ENCODE measurements around the gene TMEM107.
A peak's percentile ranks its signal among the peaks of the same experiment; 100 is the strongest.
"Not testable (repeated sequence)": the region's sequence is repeated elsewhere in the genome, so short reads cannot be mapped to it uniquely, and the experiment has no call there.

TMEM107 gene

DNA sequence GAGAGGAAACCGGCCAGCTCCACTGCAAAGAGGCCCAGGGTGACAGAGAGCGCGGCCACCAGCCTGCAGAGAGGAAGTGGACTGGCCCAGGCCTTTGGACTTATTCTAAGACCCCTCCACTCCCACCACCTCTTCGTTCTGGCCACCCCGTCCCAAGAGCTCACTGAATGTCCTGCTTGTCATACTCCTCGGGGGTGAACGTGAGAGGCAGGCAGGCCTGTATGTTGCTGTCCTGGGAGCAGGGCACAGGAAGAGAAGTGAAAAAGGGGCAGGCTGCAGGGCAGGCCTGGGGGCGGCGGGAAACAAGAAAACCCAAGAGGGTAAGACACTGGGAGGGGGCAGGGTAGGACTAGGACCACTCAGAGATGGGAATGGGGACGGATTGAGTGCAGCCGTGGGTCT, 384 bp downstream of the TMEM107 start:
- H3K4me1 Mint-ChIP-seq, result peaks cover 58% of the 10 kb centered on the region
- H3K27ac Mint-ChIP-seq, result peak overlapping the region; percentile 84
- peak overlapping the region; percentile 88 for H3K4me3 Mint-ChIP-seq
- no peaks in the 10 kb centered on the region for H3K27me3 Mint-ChIP-seq
- ATAC-seq, result peak; percentile 13
- no peaks in the 10 kb centered on the region for H3K9me3 Mint-ChIP-seq
- no peaks in the 10 kb centered on the region for H3K36me3 Mint-ChIP-seq

DNA sequence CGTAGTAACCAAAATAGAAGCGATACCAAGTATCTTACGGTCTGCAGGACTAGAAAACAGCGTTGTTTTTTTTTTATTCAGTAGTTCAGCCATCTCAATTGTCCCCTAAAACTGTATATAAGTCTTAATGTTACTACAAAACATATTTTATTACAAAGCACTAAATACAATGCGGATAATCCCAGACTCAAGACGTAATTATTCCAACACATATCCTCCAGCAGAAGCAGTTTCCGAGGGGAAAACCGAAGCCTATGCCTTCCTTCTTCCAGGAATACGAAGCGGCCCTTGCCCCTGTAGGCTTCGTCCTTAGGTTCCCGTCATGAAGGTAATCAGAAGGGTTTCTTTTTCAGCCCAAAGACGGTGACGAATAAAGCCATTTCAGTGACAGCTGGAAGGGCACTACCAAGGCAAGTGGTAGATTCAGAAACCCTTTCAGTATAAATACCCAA, 2.3 kb downstream of the TMEM107 start:
- Mint-ChIP-seq H3K4me3 (peak overlapping the region; percentile 94), H3K4me1 (peaks cover 58% of the 10 kb centered on the region), H3K9me3 (no peaks in the 10 kb centered on the region), H3K36me3 (no peaks in the 10 kb centered on the region), H3K27me3 (no peaks in the 10 kb centered on the region), H3K27ac (peak overlapping the region; percentile 100)
- no peak for ATAC-seq

DNA sequence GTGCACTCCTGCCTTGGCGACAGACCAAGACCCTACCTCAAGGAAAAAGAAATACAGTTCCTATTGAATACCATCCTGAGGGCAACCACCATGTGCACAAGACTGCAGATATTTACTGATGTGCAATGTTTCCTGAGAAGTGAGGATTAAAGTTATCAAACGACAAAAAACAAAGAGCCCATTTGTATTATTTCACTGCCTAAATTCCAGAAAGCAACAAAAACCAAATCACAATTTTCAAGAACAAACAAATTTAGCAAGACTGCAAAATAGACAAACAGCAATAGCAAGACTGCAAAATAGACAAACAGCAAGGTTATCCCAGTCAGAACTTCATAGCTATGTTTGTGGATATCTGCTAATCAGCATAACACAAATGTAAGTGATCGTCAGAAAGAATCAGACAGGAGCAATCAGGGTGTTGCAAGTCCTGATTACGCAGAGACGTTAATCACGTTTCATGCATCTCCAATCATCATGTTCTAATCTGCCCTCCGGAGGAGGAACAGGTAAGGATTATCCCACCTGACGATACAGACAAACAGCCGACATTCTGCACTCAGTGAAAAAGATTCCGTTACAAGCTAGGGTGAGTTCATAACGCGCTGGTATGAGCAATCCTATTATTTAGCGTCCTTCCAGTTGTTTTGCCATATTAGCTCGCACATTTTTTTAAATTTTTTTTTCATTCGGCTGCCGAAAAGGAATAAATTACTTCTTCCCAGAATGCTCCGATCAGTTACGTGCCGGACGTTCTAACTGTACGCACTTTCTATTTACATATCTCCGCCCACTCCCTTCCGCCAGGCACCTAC, 2.9 kb downstream of the TMEM107 start:
- H3K27me3 Mint-ChIP-seq, result no peaks in the 10 kb centered on the region
- no peaks in the 10 kb centered on the region for H3K36me3 Mint-ChIP-seq
- H3K9me3 Mint-ChIP-seq, result no peaks in the 10 kb centered on the region
- H3K4me3 Mint-ChIP-seq, result peak overlapping the region; percentile 94
- peaks cover 58% of the 10 kb centered on the region for H3K4me1 Mint-ChIP-seq
- peak; percentile 93 for ATAC-seq
- peak overlapping the region; percentile 100 for H3K27ac Mint-ChIP-seq

DNA sequence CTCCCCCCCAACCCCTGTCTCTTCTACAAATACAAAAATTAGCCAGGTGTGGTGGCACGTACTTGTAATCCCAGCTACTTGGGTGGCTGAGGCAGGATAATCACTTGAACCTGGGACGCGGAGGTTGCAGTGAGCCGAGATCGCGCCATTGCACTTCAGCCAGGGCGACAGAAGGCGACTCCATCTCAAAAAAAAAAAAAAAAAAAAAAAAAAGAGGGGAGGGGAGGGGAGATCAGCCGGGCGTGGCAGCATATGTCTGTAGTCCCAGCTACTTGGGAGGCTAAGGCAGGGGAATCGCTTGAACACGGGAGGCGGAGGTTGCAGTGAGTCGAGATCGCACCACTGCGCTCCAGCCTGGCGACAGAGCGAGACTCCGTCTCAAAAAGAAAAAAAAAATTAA, 6.0 kb downstream of the TMEM107 start:
- peaks cover 39% of the 10 kb centered on the region for H3K4me1 Mint-ChIP-seq
- not testable (repeated sequence) for H3K27ac Mint-ChIP-seq, H3K36me3 Mint-ChIP-seq, H3K27me3 Mint-ChIP-seq, H3K4me3 Mint-ChIP-seq, H3K9me3 Mint-ChIP-seq, ATAC-seq

DNA sequence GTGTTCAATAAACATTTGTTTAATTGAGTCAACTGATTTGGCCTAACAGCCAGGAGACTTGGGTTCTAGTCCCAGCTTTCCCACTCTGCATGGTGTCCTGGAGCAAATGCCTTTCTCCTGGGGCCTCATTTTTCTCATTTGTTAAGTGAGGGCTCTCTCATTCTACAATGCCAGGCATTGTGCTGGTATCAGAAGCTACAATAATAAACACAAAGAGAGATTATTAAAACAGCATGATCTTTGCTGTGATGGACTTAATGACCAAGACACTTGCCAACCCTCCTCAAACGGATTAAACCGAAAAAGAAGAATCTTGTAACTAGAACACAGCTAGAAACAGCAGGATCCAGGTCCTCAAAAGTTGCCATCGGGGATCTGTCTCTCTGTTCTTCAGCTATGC, 8.7 kb downstream of the TMEM107 start:
- H3K27ac Mint-ChIP-seq, result no peak overlapping the region
- no peaks in the 10 kb centered on the region for H3K9me3 Mint-ChIP-seq
- no peak for ATAC-seq
- no peaks in the 10 kb centered on the region for H3K36me3 Mint-ChIP-seq
- H3K4me1 Mint-ChIP-seq, result peaks cover 34% of the 10 kb centered on the region
- H3K27me3 Mint-ChIP-seq, result no peaks in the 10 kb centered on the region
- no peak overlapping the region for H3K4me3 Mint-ChIP-seq

DNA sequence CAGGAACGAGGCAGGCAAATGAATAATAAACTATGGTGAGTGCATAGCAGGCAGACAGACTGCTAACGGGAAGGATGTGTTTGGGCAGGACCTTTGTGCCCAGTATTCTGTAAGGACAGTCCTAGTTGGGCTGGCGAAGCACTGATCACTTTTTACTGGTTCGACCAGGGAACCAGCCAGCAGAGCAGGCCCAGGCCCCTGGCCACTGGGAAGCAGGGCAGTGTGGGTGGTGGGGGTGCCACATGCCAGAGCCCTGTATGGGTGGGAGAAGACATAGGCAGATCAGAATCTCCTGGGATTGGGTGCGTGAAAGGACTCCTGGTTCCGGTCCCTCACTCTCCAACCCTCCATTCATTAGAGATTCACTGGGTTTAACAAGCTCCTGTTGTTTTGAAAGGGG, 9.4 kb downstream of the TMEM107 start:
- Mint-ChIP-seq H3K4me1 (peaks cover 33% of the 10 kb centered on the region), H3K9me3 (no peaks in the 10 kb centered on the region), H3K27me3 (no peaks in the 10 kb centered on the region), H3K4me3 (no peak overlapping the region), H3K36me3 (peaks cover under 1% of the 10 kb centered on the region), H3K27ac (no peak overlapping the region)
- ATAC-seq, result no peak

DNA sequence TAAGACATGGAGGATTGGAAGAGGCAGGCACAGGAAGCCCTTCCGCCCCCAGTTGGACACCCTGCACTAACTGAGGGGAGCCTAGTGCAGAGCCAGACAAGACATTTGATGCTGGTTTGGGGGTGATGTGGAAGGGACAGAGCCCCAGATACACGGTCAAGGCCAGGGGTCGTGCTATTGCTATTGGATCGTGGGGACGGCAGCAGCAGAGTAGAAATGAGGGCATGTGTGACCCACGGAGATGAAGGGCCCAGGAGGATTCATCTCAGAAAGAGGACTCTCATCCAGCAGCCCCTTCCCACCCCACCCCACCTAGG, 11.4 kb downstream of the TMEM107 start:
- Mint-ChIP-seq H3K27me3 (no peaks in the 10 kb centered on the region), H3K4me1 (peaks cover 47% of the 10 kb centered on the region), H3K27ac (peak overlapping the region; percentile 99), H3K36me3 (peaks cover 20% of the 10 kb centered on the region), H3K9me3 (no peaks in the 10 kb centered on the region), H3K4me3 (no peak overlapping the region)
- ATAC-seq, result no peak

DNA sequence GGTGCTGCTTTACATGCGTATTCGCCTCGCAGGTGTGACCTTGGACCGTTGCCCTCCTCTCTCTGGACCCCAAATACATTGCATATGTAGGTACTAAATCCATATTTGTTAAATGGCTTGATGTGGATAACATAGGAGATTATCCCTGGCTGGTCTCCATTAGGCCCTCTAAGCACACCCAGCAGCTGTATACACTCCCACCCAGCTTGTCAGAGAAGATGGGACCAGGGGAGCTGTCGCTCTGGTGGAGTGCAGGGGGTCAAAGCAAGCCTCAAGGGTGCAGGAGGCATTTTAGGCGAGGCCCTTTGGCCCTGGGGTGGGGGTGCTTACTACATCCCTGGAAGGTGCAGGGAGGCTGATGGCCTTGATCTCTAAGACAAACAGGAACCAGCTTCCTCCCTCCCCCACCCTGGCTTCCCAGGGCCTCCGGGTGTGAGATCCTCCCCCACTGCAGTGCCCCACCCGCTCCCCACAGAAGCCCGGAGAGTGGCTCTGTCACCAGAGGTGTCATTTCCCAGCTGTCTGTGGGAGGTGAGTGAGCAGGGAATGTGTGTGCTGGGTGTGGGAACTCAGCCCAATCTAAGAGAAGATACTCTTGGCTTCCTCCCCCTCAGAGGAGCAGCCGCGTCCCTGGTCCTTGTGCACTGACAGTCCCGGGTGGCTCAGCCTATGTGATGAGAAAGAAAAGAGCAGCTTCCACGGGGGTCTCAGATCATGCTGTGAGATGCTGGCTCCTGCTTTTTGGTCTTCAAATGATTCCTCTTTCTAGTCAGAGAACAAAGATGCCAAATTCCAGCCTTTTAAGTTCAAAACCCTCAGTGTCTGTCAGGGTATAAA, 12.0 kb downstream of the TMEM107 start:
- peak overlapping the region; percentile 99 for H3K4me3 Mint-ChIP-seq
- no peaks in the 10 kb centered on the region for H3K27me3 Mint-ChIP-seq
- no peaks in the 10 kb centered on the region for H3K9me3 Mint-ChIP-seq
- peak overlapping the region; percentile 99 for H3K27ac Mint-ChIP-seq
- ATAC-seq, result no peak
- peaks cover 24% of the 10 kb centered on the region for H3K36me3 Mint-ChIP-seq
- H3K4me1 Mint-ChIP-seq, result peaks cover 53% of the 10 kb centered on the region

DNA sequence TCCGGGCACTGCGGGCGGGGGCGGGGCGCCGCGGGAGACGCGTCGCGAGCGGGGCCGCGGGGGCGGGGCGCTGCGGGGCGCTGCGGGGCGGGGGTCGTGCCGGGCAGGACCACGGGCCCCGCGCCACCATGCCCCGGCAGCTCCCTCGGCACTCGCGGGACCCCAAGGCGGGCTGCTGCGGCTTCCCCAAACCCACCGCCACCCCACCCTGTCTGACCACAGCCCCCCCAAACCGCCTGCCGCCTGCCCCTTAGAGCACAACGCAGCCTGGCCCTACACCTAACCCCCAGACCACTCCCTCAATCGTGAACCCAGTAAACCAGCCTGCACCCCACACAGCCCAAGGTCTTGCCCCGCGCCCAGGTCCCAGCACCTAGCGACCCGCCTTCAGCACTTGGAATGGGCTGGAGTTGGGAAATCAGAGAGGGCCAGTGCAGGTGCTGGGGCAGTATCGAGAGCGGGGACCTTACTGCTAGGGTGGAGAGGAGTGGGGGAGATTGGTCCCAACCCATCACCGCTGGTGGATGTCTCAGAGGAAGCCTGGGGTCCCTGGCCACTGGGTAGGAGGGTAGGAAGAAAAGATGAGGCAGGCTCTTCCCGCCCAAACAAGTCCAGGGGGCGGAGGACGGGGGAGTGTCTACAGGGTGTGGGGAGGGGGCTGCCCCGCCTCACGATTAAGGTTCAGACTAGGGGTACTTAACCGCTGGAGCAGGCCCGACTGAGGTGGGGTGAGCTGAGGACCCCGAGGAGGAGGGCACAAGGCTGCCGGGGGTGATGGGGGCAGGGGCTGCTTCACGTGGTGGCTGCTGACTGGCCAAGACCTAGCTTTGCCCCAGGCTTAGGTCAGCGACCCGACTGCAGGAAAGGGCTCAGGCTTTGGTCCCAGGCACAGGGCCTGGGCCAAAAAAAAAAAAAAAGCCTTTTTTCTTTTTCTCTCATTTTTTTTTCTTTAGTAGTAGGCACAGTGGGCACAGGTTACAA, 12.9 kb downstream of the TMEM107 start:
- H3K9me3 Mint-ChIP-seq, result no peaks in the 10 kb centered on the region

DNA sequence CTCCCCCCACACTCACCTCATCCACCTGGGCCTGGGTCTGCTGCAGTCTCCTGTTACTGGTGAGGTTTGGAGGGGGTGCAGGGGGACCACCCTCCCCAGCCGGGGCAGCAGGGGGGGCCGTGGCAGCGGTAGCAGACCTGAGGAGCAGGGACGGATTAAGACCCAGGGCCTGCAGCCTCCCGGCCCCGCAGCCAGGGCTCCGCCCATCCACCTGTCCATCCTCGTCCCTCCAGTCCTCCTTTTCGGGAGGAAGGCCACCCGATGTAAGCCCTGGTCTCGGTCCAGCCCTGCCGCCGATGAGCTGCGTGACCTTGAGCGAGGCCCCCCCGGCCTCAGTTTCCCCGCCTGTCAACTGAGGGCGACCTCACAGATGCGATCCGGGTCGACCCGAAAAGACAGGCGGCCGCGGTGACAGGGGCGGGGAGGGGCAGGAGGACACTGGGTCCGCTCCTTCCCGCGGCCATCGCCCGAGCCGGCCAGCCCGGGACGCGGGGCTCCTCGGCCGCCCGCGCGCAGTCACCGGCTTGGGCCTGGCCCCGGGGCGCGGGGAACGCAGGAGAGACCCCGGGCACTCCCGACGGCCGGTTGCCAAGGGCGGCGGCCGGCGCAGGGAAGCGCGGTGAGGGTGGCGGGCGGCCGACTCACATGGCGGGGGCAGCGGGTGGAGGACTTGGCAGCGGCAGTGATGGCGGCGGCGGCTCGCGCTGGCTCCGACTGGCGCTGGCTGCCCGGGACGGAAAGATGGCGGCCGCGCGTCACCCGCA, 13.8 kb downstream of the TMEM107 start, which contains the start of gene VAMP2:
Gene VAMP2, minus strand, starts transcription at position 716 of the 764 bp plus-strand sequence. Its CDS starts 69 bp downstream, at position 647.
- Mint-ChIP-seq H3K4me1 (peaks cover 63% of the 10 kb centered on the region), H3K36me3 (peaks cover 24% of the 10 kb centered on the region), H3K27me3 (no peaks in the 10 kb centered on the region), H3K27ac (peak within 1 kb of the TSS; percentile 99), H3K4me3 (peak within 1 kb of the TSS; percentile 99), H3K9me3 (no peaks in the 10 kb centered on the region)
- ATAC-seq, result peak; percentile 84

More for the DNA sequence above, 12.9 kb downstream of the TMEM107 start:
- peak overlapping the region; percentile 99 for H3K27ac Mint-ChIP-seq
- peak overlapping the region; percentile 99 for H3K4me3 Mint-ChIP-seq
- peak; percentile 51 for ATAC-seq
- H3K36me3 Mint-ChIP-seq, result peaks cover 24% of the 10 kb centered on the region
- no peaks in the 10 kb centered on the region for H3K27me3 Mint-ChIP-seq
- peaks cover 62% of the 10 kb centered on the region for H3K4me1 Mint-ChIP-seq

DNA sequence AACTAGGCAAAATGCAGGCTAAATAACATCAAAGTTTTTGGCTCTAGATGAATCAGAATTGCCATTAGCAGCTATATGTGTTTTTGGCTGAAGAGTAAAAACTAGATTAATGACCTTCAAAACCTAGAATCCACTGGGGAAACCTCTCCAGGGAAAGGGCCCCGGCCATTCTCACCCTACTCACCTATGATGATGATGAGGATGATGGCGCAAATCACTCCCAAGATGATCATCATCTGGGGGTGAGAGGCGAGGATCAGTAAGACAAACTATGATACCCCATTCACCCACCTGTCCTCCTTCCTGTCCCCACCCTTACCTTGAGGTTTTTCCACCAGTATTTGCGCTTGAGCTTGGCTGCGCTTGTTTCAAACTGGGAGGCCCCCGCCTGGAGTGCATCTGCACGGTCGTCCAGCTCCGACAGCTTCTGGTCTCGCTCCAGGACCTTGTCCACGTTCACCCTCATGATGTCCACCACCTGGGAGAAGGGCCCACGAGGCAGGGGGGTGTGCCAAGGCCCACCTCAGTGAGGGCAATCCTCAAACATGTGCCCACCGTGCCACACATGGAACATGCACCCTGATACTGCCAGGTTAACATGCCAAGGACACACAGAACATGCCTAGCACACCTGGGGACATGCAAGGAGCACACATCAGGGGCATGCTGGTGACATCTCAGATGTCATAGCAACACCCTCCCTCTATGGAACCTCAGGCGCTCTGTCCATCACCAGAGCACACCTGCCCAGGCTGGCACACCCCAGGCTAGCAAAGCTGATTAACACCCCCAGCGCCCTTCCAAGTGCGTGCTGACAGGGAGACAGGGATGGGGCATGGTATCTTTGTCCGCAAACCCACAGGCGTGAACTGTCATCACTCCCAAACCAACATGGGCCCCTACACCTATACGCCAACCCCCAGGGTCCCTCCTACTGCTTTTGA, 14.6 kb downstream of the TMEM107 start:
- Mint-ChIP-seq H3K27ac (peak overlapping the region; percentile 99), H3K27me3 (no peaks in the 10 kb centered on the region)
- ATAC-seq, result no peak

DNA sequence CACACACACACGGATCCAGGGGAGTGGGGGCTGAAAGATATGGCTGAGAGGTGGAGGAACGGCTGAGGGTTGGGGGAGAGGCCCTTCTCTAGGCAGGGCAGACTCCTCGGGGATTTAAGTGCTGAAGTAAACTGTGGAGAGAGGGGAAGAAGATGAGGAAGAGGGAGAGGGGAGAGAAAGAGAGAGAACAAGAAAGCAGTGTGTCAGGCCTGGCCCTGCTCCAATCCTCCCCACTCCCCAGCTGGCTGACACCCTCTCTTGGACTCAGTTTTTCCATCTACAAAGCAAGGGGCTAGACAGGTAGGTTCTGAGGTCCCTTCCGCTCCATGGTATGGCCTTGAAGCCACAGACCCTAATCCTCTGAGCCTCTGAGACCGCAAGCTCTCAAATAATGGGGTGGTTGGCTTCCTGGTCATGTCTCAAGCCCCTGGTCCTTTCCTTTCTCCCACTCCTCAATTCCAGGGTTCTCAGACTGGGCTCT, 15.4 kb downstream of the TMEM107 start:
- Mint-ChIP-seq H3K27ac (peak overlapping the region; percentile 99), H3K4me3 (peak overlapping the region; percentile 84), H3K27me3 (no peaks in the 10 kb centered on the region), H3K9me3 (no peaks in the 10 kb centered on the region), H3K4me1 (peaks cover 63% of the 10 kb centered on the region), H3K36me3 (peaks cover 24% of the 10 kb centered on the region)
- no peak for ATAC-seq

More for the DNA sequence above, 14.6 kb downstream of the TMEM107 start:
- Mint-ChIP-seq H3K36me3 (peaks cover 24% of the 10 kb centered on the region), H3K9me3 (no peaks in the 10 kb centered on the region), H3K4me3 (peak overlapping the region; percentile 84), H3K4me1 (peaks cover 63% of the 10 kb centered on the region)

DNA sequence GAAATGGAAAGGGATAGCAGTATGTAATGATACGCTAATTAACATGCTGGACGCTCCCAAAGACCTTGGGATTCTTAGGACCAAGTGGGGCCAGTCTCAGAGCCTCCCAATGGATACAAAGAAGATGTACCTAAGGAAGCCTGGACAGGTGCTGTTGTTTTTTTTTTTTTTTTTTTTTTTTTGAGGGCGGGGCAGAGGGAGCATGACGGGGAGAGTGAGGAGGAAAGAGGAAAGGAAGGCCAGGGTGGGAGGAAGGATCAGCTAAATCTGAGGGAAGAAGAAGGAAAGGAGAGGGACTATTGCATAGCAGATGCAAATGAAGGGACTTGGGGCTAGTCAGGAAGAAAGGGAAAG, 16.0 kb downstream of the TMEM107 start:
- Mint-ChIP-seq H3K27ac (peak overlapping the region; percentile 99), H3K9me3 (no peaks in the 10 kb centered on the region), H3K36me3 (peaks cover 24% of the 10 kb centered on the region), H3K4me3 (no peak overlapping the region), H3K4me1 (peaks cover 63% of the 10 kb centered on the region), H3K27me3 (no peaks in the 10 kb centered on the region)
- ATAC-seq, result no peak
